Dendritic cell treated with granulocyte-macrophage colony-stimulating factor and Interleukin-4, amounts not matched to agents 40 ng/mL and 50 ng/mL, for 4 days (primary cell): Measurements from ENCODE around the gene ITPK1.
"Not testable (repeated sequence)": the region's sequence is repeated elsewhere in the genome, so short reads cannot be mapped to it uniquely, and the experiment has no call there.

Source experiments
- H3K27ac Mint-ChIP-seq: one replicate; pipeline ENCODE4 v1.8.0; 2022; ENCODE audit warnings: mild to moderate bottlenecking, mixed read lengths
- H3K27me3 Mint-ChIP-seq: one replicate; pipeline ENCODE4 v1.8.0; 2022; ENCODE audit warnings: mild to moderate bottlenecking, mixed read lengths
- H3K36me3 Mint-ChIP-seq: one replicate; pipeline ENCODE4 v1.8.0; 2022; ENCODE audit warnings: low read depth, mixed read lengths
- H3K4me1 Mint-ChIP-seq: one replicate; pipeline ENCODE4 v1.8.0; 2022; ENCODE audit warnings: low read depth, mixed read lengths
- H3K4me3 Mint-ChIP-seq: one replicate; pipeline ENCODE4 v1.8.0; 2022; ENCODE audit warnings: mild to moderate bottlenecking, moderate library complexity, mixed read lengths
- H3K9me3 Mint-ChIP-seq: one replicate; pipeline ENCODE4 v1.8.0; 2022; ENCODE audit warnings: mixed read lengths
- intact Hi-C: fragments of 100-400 bp; cut with micrococcal nuclease; formaldehyde crosslinking; loops from one replicate; pipeline ENCODE4 v1.15.0; 2022

The ITPK1 gene

DNA sequence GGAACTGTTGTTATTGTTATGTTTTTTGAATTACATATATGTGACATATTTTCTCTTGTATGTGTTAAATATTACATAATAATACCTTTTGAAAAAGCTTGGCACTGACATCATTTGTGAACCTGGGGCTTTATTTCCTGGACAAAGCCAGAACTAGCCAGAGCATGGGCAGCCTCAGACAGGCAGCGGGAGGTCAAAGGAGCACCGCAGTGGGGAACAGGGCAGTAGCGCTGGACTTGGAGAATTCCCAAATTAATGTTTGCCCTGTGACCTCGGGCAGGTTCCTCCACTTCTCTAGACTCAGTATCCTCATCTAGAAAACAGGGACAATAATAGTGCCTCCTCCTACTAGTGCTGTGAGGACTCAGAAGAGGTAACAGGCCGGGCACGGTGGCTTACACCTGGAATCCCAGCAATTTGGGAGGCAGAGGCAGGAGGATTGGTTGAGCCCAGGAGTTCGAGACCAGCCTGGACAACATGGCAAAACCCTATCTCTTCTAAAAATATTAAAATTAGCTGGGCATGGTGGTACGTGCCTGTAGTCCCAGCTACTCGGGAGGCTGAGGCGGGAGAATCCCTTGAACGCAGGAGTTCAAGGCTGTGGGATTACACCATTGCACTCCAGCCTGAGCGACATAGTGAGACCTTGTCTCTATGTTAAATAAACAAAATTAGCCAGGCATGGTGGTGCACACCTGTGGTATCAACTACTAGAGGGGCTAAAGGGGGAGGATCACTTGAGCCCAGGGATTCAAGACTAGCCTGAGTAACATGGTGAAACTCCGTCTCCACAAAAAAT is 27.3 kb upstream of the ITPK1 start:
- H3K9me3 Mint-ChIP-seq: no peaks in the 10 kb centered on the region
- H3K4me1 Mint-ChIP-seq: peaks cover 21% of the 10 kb centered on the region
- no peak overlapping the region for H3K4me3 Mint-ChIP-seq
- peaks cover 5% of the 10 kb centered on the region for H3K27me3 Mint-ChIP-seq
- H3K36me3 Mint-ChIP-seq: no peaks in the 10 kb centered on the region
- intact Hi-C loops: no loop called here
- no peak overlapping the region for H3K27ac Mint-ChIP-seq

DNA sequence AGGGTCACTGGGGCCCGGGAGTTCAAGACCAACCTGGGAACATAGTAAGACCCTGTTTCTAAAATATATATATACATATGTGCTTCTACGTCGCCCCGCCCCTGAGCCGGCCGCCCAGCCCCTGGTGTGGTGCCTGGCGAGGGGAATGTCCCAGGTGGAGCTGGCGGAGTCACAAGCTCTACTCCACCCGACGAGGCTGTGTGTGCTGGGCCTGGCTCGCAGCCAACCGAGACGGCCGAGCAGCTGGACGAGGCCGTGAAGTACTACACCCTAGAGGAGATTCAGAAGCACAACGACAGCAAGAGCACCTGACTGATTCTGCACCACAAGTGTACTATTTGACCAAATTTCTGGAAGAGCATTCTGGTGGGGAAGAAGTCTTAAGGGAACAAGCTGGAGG is 22.1 kb upstream of the ITPK1 start:
- Mint-ChIP-seq H3K27me3 (no peaks in the 10 kb centered on the region), H3K27ac (no peak overlapping the region), H3K4me1 (peaks cover 42% of the 10 kb centered on the region), H3K4me3 (no peak overlapping the region), H3K36me3 (no peaks in the 10 kb centered on the region), H3K9me3 (no peaks in the 10 kb centered on the region)
- intact Hi-C loops: no loop called here

DNA sequence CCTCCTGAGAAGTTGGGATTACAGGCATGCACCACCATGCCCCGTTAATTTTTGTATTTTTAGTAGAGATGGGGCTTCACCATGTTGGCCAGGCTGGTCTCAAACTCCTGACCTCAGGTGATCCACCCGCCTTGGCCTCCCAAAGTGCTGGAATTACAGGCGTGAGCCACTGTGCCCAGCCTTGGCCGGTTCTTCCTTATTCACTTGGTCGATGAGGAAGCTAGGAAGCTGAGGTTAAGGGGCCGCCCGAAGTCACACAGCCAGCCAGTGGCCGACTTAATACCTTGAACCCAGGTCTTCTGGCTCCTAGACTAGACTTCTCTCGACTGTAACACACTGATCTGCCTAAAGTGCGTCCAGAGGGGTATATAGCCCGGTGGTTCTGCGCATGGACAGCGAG is 20.8 kb upstream of the ITPK1 start:
- Mint-ChIP-seq H3K27ac (peak overlapping the region; percentile 22), H3K4me1 (peaks cover 47% of the 10 kb centered on the region)
- H3K36me3 Mint-ChIP-seq, H3K27me3 Mint-ChIP-seq, H3K9me3 Mint-ChIP-seq, H3K4me3 Mint-ChIP-seq, intact Hi-C loops: not testable (repeated sequence)

DNA sequence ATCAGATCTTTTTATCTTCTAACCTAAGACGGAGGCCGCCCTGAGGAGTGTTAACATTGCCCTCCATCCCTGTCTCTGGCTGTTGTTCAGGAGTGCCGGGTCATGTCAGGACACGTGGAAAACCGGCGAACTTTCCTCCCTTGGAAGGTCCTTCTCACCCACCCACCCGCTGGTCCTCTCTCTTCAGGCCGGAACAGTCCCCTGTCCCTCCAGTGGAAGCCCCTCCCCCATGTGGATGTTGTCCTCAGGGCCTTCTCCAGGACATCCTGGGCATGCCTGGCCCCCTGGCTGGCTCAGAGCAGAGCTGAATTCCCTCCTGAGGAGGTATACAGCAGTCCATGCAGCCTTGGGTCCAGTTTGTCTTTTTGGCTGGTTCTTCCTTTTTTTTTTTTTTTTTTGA is 20.3 kb upstream of the ITPK1 start:
- no peaks in the 10 kb centered on the region for H3K9me3 Mint-ChIP-seq
- peaks cover 44% of the 10 kb centered on the region for H3K4me1 Mint-ChIP-seq
- intact Hi-C loops: no loop called here
- H3K27me3 Mint-ChIP-seq: no peaks in the 10 kb centered on the region
- H3K4me3 Mint-ChIP-seq: no peak overlapping the region
- peak overlapping the region; percentile 22 for H3K27ac Mint-ChIP-seq
- no peaks in the 10 kb centered on the region for H3K36me3 Mint-ChIP-seq

DNA sequence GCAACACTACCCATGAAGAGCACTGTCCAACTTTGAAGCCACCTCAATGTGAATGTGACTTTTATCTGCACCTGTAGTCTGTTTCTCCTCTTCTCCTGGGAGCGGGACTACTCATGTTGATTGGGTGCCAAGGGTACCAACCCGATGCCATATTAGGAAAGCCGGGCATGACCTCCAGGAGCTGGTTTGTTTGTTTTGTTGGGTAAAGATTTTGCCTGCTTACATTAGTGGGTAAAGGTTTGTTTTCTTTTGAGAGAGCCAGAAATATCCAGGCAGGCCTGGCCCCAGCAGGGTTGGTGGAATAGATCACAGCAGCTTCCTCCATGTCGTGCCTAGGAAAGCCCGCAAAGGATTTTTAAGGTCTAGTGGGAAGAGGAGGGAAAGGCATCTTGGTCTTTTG is 19.7 kb upstream of the ITPK1 start:
- H3K27me3 Mint-ChIP-seq: no peaks in the 10 kb centered on the region
- H3K27ac Mint-ChIP-seq: peak overlapping the region; percentile 21
- intact Hi-C loops: no loop called here
- no peaks in the 10 kb centered on the region for H3K9me3 Mint-ChIP-seq
- H3K4me1 Mint-ChIP-seq: peaks cover 39% of the 10 kb centered on the region
- H3K4me3 Mint-ChIP-seq: no peak overlapping the region
- H3K36me3 Mint-ChIP-seq: no peaks in the 10 kb centered on the region

DNA sequence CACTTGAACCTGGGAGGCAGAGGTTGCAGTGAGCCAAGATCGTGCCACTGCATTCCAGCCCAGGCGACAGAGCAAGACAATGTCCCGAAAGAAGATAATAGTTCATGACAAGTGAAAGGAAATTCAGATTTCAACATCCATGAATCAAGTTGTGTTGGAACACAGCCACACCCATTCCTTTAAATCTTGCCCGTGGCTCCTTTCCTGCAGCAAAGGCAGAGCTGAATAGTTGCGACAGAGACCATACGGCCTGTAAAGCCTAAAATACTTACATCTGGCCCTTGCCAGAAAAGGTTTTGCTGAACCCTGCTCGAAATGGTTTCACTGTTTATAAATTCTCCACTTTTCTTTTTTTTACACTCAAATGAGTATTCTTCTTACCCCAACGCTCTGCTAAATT is 17.7 kb upstream of the ITPK1 start:
- no peaks in the 10 kb centered on the region for H3K27me3 Mint-ChIP-seq
- no peaks in the 10 kb centered on the region for H3K36me3 Mint-ChIP-seq
- no peak overlapping the region for H3K4me3 Mint-ChIP-seq
- intact Hi-C loops: no loop called here
- H3K9me3 Mint-ChIP-seq: no peaks in the 10 kb centered on the region
- H3K27ac Mint-ChIP-seq: peak overlapping the region; percentile 57
- H3K4me1 Mint-ChIP-seq: peaks cover 45% of the 10 kb centered on the region

DNA sequence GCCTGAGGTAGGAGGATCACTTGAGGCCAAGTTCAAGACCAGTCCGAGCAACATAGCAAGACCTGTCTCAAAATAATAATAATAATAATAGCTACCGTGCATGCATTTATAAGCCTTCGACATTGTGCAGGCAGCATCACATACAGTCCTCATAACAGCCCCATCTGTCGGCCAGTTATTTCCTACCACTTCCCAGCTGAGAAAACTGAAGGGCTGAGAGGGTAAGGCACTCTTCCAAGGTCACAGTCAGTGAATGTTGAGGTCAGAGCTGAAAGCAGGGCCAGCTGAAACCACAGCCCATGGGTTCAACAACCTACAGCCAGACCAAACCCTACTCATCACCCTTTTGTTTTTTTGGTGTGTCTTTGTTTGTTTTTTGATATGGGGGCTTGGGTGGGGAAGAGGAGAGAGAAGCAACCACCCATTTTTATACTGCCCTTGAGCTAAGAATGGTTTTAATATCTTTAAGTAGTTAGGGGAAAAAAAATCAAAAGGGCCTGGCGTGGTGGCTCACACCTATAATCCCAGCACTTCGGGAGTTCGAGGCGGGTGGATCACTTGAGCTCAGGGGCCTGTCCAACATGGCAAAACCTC is 16.8 kb upstream of the ITPK1 start:
- H3K4me3 Mint-ChIP-seq: peak overlapping the region; percentile 48
- H3K27ac Mint-ChIP-seq: peak overlapping the region; percentile 85
- no peaks in the 10 kb centered on the region for H3K9me3 Mint-ChIP-seq
- intact Hi-C loops: no loop called here
- H3K36me3 Mint-ChIP-seq: no peaks in the 10 kb centered on the region
- H3K27me3 Mint-ChIP-seq: no peaks in the 10 kb centered on the region
- H3K4me1 Mint-ChIP-seq: peaks cover 53% of the 10 kb centered on the region

DNA sequence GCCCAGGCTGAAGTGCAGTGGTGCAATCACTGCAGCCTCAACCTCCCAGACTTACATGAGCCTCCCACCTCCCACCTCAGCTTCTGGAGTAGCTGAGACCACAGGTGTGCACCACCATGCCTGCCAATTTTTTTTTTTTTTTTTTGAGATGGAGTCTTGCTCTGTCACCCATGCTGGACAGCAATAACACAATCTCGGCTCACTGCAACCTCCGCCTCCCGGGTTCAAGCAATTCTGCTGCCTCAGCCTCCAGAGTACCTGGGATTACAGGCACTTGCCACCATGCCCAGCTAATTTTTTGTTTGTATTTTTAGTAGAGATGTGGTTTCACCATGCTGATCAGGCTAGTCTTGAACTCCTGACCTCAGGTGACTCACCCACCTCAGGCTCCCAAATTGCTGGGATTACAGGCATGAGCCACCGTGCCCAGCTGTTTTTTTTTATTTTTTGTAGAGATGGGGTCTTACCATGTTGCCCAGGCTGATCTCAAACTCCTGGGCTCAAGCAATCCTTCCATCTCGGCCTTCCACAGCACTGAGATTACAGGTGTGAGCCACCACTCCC is 15.6 kb upstream of the ITPK1 start:
- intact Hi-C loops, H3K4me3 Mint-ChIP-seq, H3K27ac Mint-ChIP-seq, H3K36me3 Mint-ChIP-seq, H3K27me3 Mint-ChIP-seq, H3K9me3 Mint-ChIP-seq: not testable (repeated sequence)
- peaks cover 50% of the 10 kb centered on the region for H3K4me1 Mint-ChIP-seq

DNA sequence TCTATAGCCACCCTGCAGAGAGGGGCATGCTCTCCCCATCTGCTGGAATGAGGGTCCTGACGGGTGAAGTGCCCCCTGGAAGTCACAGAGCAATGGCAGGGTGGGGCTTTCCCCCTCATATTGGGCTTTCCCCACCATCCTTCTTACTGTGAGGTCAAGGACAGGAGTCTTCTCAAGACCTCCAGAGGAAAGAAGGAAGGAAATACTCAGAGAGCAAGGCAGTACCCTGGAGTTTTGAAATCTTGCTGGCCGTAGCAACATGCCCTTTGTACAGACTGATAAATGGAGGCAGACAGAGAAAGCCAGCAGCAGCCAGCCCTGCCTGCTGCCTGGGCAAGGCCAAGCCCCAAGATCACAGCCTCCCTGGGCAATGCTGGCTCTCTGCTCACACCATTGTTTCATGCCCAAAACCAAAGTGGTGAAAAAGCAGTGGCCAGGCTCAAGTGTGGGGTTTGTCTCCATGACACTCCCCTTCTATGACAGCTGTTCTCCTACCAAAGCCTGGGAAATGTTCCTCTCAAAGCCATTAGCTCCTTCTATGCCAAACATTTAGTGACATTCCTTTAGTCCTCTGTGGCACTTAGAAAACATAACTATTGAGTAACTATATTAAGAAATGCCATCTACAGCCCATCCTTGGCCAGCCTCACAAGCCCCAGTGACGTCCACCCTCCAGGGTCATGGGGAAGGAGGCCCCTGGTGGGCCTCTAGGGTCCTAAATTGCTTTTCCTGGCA is 13.2 kb upstream of the ITPK1 start:
- intact Hi-C loops: no loop called here
- H3K36me3 Mint-ChIP-seq: no peaks in the 10 kb centered on the region
- H3K27me3 Mint-ChIP-seq: no peaks in the 10 kb centered on the region
- H3K4me1 Mint-ChIP-seq: peaks cover 39% of the 10 kb centered on the region
- H3K4me3 Mint-ChIP-seq: no peak overlapping the region
- no peaks in the 10 kb centered on the region for H3K9me3 Mint-ChIP-seq
- no peak overlapping the region for H3K27ac Mint-ChIP-seq

DNA sequence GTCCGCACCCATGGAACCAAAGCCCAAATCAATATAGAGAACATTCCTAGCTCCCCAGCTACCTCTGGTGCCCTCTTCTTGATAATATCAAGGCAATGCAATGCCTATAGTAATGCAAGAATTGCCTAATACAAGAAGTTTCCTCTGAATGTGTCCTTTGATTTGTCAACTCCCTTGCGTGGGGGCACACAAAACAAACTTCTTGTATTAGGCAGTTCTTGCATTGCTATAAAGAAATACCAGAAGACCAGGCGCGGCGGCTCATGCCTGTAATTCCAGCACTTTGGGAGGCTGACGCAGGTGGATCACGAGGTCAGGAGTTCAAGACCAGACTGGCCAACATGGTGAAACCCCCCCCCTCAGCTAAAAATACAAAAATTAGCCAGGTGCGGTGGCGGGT is 10.4 kb upstream of the ITPK1 start:
- H3K27me3 Mint-ChIP-seq: no peaks in the 10 kb centered on the region
- peaks cover 30% of the 10 kb centered on the region for H3K4me1 Mint-ChIP-seq

DNA sequence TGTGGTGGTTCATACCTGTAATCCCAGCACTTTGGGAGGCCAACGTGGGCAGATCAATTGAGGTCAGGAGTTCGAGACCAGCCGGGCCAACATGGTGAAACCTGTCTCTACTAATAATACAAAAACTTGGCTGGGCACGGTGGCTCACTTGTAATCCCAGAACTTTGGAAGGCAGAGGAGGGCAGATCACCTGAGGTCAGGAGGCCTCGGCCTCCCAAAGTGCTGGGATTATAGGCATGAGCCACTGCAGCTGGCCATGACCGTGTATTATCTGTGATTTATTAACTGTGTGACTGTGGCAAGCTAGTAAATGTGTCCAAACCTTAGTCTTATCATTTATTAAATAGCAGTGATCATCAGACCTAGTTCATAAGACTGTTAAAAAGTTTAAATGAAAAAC is 7.1 kb upstream of the ITPK1 start:
- H3K4me3 Mint-ChIP-seq: no peak overlapping the region

More for the DNA sequence above, 10.4 kb upstream of the ITPK1 start:
- intact Hi-C loops: no loop called here
- Mint-ChIP-seq H3K9me3 (no peaks in the 10 kb centered on the region), H3K27ac (no peak overlapping the region), H3K4me3 (no peak overlapping the region), H3K36me3 (no peaks in the 10 kb centered on the region)

DNA sequence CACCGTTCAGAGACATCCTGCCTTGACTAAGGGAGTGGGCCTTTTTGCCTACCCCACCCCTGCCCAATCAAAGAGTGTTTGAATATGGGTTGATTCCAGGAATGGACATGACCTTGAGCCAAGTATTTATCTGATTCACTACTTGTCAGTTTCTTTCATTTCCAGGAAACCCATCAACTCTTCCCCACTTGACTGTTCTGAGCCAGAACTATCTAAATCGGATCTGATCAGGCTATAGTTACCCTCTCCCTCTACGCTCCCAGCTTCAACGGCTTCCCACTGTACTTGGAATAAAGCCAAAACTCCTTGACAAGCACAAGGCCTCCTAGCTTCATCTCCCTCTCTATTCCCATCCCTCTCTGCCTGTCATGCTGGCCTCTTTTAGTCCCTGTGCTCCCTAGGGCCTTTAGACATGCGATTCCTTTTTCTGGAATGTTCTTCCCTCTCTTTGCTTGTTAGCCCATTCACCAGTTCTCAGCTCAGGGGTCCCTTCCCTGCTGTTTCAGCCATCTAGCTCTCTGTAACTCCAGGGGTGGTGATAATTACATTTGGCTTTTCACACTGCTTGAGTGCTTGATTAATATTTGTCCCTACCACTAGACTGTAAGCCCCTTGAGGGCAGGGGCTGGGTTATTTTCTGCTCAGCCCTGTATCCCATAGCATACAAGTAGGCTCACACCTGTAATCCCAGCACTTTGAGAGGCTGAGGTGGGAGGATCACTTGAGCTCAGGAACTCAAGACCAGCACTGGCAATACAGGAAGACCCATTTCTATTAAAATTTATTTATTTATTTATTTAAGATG is 5.5 kb upstream of the ITPK1 start:
- peaks cover 38% of the 10 kb centered on the region for H3K4me1 Mint-ChIP-seq
- no peak overlapping the region for H3K4me3 Mint-ChIP-seq
- H3K9me3 Mint-ChIP-seq: no peaks in the 10 kb centered on the region
- intact Hi-C loops: no loop called here
- peak overlapping the region; percentile 16 for H3K27ac Mint-ChIP-seq
- H3K27me3 Mint-ChIP-seq: no peaks in the 10 kb centered on the region
- H3K36me3 Mint-ChIP-seq: no peaks in the 10 kb centered on the region

More for the DNA sequence above, 7.1 kb upstream of the ITPK1 start:
- H3K9me3 Mint-ChIP-seq: no peaks in the 10 kb centered on the region
- no peak overlapping the region for H3K27ac Mint-ChIP-seq
- intact Hi-C loops: no loop called here
- H3K4me1 Mint-ChIP-seq: peaks cover 28% of the 10 kb centered on the region
- H3K27me3 Mint-ChIP-seq: no peaks in the 10 kb centered on the region
- H3K36me3 Mint-ChIP-seq: no peaks in the 10 kb centered on the region

DNA sequence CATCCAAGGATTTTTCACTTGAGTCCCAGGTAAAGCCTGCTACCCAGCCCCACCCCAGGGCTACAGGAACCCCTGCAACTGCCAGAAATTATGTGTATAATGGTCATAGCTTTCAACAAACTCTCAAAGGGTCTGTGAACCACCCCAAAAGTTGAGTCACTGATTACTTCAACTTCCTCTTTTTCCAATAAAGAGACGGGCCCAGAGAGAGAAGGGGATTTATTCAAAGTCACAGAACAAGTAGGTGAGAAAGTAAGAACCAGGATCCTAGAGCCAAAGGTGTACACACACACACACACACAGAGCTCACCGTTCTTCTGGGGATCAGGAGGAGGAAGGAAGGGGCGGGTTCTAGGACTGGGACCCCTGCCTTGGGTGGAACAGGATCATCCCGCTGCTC is 4.8 kb upstream of the ITPK1 start:
- peak overlapping the region; percentile 16 for H3K27ac Mint-ChIP-seq
- no peaks in the 10 kb centered on the region for H3K27me3 Mint-ChIP-seq
- H3K4me3 Mint-ChIP-seq: no peak overlapping the region
- H3K4me1 Mint-ChIP-seq: peaks cover 39% of the 10 kb centered on the region
- H3K9me3 Mint-ChIP-seq: no peaks in the 10 kb centered on the region
- intact Hi-C loops: no loop called here
- no peaks in the 10 kb centered on the region for H3K36me3 Mint-ChIP-seq
